ENCODE measurements around the gene ONECUT3.

DNA sequence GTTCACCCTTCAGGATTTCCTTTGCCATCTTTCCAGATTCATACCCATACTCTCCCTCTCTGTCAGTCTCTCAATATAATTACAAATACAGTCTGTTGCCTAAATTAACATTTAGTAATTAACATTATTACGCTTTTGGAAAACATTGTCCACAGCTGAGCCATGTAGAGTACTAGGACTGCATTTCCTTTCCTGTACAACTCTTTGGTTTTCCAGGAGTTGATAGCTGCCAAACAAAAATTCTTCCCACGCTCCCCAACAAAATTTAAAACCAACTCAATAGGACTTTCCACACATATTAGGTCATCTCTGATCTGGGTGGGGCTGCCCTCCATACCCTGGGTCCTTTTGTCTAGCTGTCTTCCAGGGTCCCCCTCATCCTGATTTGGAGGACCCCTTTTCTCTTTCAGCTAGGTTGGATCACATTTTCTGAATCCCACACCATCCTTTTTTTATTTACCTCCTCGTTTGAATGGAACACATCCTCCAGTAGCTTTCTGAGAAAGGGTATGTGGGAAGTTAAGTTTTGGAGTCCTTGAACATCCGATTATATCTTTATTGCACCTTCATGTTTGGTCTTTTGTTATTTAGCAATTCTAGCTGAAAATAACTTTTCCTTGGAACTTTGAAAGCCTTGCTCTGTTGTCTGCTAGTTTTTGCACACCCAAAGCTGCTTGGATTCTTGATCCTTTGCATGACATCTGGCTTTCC is 17.7 kb downstream of the ONECUT3 start:
- TF ChIP-seq, protein P1, sequence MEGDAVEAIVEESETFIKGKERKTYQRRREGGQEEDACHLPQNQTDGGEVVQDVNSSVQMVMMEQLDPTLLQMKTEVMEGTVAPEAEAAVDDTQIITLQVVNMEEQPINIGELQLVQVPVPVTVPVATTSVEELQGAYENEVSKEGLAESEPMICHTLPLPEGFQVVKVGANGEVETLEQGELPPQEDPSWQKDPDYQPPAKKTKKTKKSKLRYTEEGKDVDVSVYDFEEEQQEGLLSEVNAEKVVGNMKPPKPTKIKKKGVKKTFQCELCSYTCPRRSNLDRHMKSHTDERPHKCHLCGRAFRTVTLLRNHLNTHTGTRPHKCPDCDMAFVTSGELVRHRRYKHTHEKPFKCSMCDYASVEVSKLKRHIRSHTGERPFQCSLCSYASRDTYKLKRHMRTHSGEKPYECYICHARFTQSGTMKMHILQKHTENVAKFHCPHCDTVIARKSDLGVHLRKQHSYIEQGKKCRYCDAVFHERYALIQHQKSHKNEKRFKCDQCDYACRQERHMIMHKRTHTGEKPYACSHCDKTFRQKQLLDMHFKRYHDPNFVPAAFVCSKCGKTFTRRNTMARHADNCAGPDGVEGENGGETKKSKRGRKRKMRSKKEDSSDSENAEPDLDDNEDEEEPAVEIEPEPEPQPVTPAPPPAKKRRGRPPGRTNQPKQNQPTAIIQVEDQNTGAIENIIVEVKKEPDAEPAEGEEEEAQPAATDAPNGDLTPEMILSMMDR (conservative IDR thresholded peaks at IDR 0.05; ENCODE audit: low read length), result no peak
- TF ChIP-seq EZH2phosphoT487 (IDR thresholded peaks at IDR 0.05; ENCODE audit: borderline replicate concordance, low read depth, low read length), result no peak

All from OCI-LY7 (cell line).